Mesenchymal stem cell (in vitro differentiated cells and primary cell): ENCODE results near the gene SDK2.

ENCODE experiments used
- DNase-seq: peaks from one replicate; pipeline ENCODE4 v3.0.0-alpha.2; 2013
- H2AFZ ChIP-seq: one replicate; pipeline ENCODE4 v1.6.1; 2013; ENCODE audit warnings: low read depth, mild to moderate bottlenecking, control low read depth, inconsistent platforms, low read length, moderate library complexity
- H2AK5ac ChIP-seq: 2 replicates; pipeline ENCODE4 v1.6.1; 2013; ENCODE audit warnings: low read length, moderate library complexity, mild to moderate bottlenecking, inconsistent platforms; ENCODE audit not compliant: severe bottlenecking
- H2BK120ac ChIP-seq: one replicate; pipeline ENCODE4 v1.6.1; 2013; ENCODE audit warnings: low read depth, mild to moderate bottlenecking, inconsistent platforms, low read length, moderate library complexity
- H2BK12ac ChIP-seq, 2 experiments: one replicate each; pipeline ENCODE4 v1.6.1; 2013; ENCODE audit warnings: inconsistent platforms in 2 of 2, low read length in 2 of 2, mild to moderate bottlenecking in 2 of 2, moderate library complexity in 2 of 2, control low read depth in 1 of 2
- H2BK15ac ChIP-seq: one replicate; pipeline ENCODE4 v1.6.1; 2013; ENCODE audit warnings: mild to moderate bottlenecking, low read depth, inconsistent platforms; ENCODE audit not compliant: poor library complexity, severe bottlenecking
- H2BK5ac ChIP-seq: 2 replicates; pipeline ENCODE4 v1.6.1; 2013; ENCODE audit warnings: low read depth, mild to moderate bottlenecking, low read length, control low read depth, inconsistent platforms; ENCODE audit not compliant: poor library complexity, severe bottlenecking
- H3K14ac ChIP-seq, 2 experiments: one replicate each; pipeline ENCODE4 v1.6.1; 2013; ENCODE audit warnings: inconsistent platforms in 2 of 2, low read length in 2 of 2, control low read depth in 1 of 2, mild to moderate bottlenecking in 1 of 2, moderate library complexity in 1 of 2
- H3K18ac ChIP-seq, 2 experiments: one replicate each; pipeline ENCODE4 v1.6.1; 2013; ENCODE audit warnings: inconsistent platforms in 2 of 2, low read length in 2 of 2, control low read depth in 1 of 2, low read depth in 1 of 2, mild to moderate bottlenecking in 1 of 2
- H3K23ac ChIP-seq, 2 experiments: one replicate each; pipeline ENCODE4 v1.6.1; 2013; ENCODE audit warnings: inconsistent platforms in 2 of 2, low read length in 2 of 2, mild to moderate bottlenecking in 2 of 2, moderate library complexity in 2 of 2, control low read depth in 1 of 2
- H3K27ac ChIP-seq: 2 replicates; pipeline ENCODE4 v1.5.1; 2013; ENCODE audit warnings: mild to moderate bottlenecking, moderate library complexity, low read length, control low read depth, inconsistent platforms; ENCODE audit not compliant: poor library complexity, severe bottlenecking
- H3K27me3 ChIP-seq, 2 experiments: 2 replicates each; pipeline versions ENCODE4 v1.6.1 to v1.7.0; 2013; ENCODE audit warnings: low read length in 2 of 2, mild to moderate bottlenecking in 2 of 2, moderate library complexity in 2 of 2, control low read depth in 1 of 2, inconsistent platforms in 1 of 2; ENCODE audit not compliant: control insufficient read depth in 1 of 2, insufficient read depth in 1 of 2
- H3K36me3 ChIP-seq, 2 experiments: 2 replicates each; pipeline versions ENCODE4 v1.6.1 to v1.7.0; 2013; ENCODE audit warnings: low read length in 2 of 2, control low read depth in 1 of 2, inconsistent platforms in 1 of 2, low read depth in 1 of 2, mild to moderate bottlenecking in 1 of 2; ENCODE audit not compliant: insufficient read depth in 2 of 2, control insufficient read depth in 1 of 2
- H3K4ac ChIP-seq, 2 experiments: one replicate each; pipeline ENCODE4 v1.6.1; 2013; ENCODE audit warnings: inconsistent platforms in 2 of 2, low read length in 2 of 2, mild to moderate bottlenecking in 2 of 2, moderate library complexity in 2 of 2, control low read depth in 1 of 2, low read depth in 1 of 2
- H3K4me1 ChIP-seq: 2 replicates; pipeline ENCODE4 v1.6.1; 2013; ENCODE audit warnings: low read depth, low read length, control low read depth; ENCODE audit not compliant: control insufficient read depth, insufficient read depth
- H3K4me2 ChIP-seq: 2 replicates; pipeline ENCODE4 v1.6.1; 2013; ENCODE audit warnings: low read length, mild to moderate bottlenecking, inconsistent platforms; ENCODE audit not compliant: poor library complexity, severe bottlenecking
- H3K4me3 ChIP-seq, 2 experiments: 2 replicates each; pipeline versions ENCODE4 v1.5.1 to v1.7.0; 2013; ENCODE audit warnings: low read length in 2 of 2, mild to moderate bottlenecking in 2 of 2, control low read depth in 1 of 2, low read depth in 1 of 2; ENCODE audit not compliant: insufficient read depth in 1 of 2
- H3K79me1 ChIP-seq: replicated peaks from 2 replicates; pipeline ENCODE4 v1.6.1; 2013; ENCODE audit warnings: mild to moderate bottlenecking, control low read depth, low read length, inconsistent platforms; ENCODE audit not compliant: poor library complexity, severe bottlenecking
- H3K9ac ChIP-seq: 2 replicates; pipeline ENCODE4 v1.7.0; 2013; ENCODE audit warnings: mild to moderate bottlenecking, low read length, moderate library complexity
- H3K9me3 ChIP-seq: 2 replicates; pipeline ENCODE4 v1.7.0; 2013; ENCODE audit warnings: mild to moderate bottlenecking, low read length; ENCODE audit not compliant: control insufficient read depth
- H4K8ac ChIP-seq: one replicate; pipeline ENCODE4 v1.6.1; 2013; ENCODE audit warnings: inconsistent platforms, mild to moderate bottlenecking, low read length, moderate library complexity
- H4K91ac ChIP-seq: one replicate; pipeline ENCODE4 v1.6.1; 2013; ENCODE audit warnings: mild to moderate bottlenecking, low read length, inconsistent platforms
- WGBS: methylation state at CpG from one replicate; pipeline ENCODE4 v1.1.7; 2013; ENCODE audit warnings: mixed read lengths; 5-methylcytosine and 5-hydroxymethylcytosine counted together

SDK2 gene

GRCh38 chr17:73648543-73648820 lies 4.2 kb upstream of the SDK2 start:
- Histone ChIP-seq H3K14ac (no peak overlapping the region), H3K9me3 (peaks cover 5% of the 10 kb centered on the region), H2AK5ac (no peak overlapping the region), H3K27me3 (peaks cover 39 to 78% of the 10 kb centered on the region in 2 experiments), H3K27ac (no peak overlapping the region), H3K4me2 (no peak overlapping the region), H3K79me1 (no peaks in the 10 kb centered on the region), H3K4me3 (no peak overlapping the region), H3K23ac (no peak overlapping the region), H4K91ac (no peak overlapping the region), H3K4ac (no peak overlapping the region), H3K9ac (no peak overlapping the region), H2BK15ac (no peak overlapping the region), H2BK12ac (no peak overlapping the region), H3K18ac (no peak overlapping the region), H4K8ac (no peak overlapping the region), H2BK5ac (no peak overlapping the region), H2AFZ (no peak overlapping the region), H3K36me3 (no peaks in the 10 kb centered on the region), H3K4me1 (peaks cover 17% of the 10 kb centered on the region), H2BK120ac (no peak overlapping the region)
- 100% methylated on average over 3 of the region's 3 CpGs for WGBS
- no peak for DNase-seq

- Histone ChIP-seq H3K23ac (no peak overlapping the region), H3K9ac (no peak overlapping the region), H3K4me1 (peaks cover 23% of the 10 kb centered on the region), H2BK120ac (no peak overlapping the region), H3K4me3 (no peak overlapping the region), H3K4ac (no peak overlapping the region), H2AFZ (no peak overlapping the region), H3K18ac (no peak overlapping the region), H3K9me3 (no peaks in the 10 kb centered on the region), H4K8ac (no peak overlapping the region), H2BK5ac (no peak overlapping the region), H2BK12ac (no peak overlapping the region), H4K91ac (no peak overlapping the region), H2AK5ac (no peak overlapping the region), H3K27ac (no peak overlapping the region), H3K4me2 (no peak overlapping the region), H3K27me3 (peaks cover 43 to 81% of the 10 kb centered on the region in 2 experiments), H3K36me3 (no peaks in the 10 kb centered on the region), H2BK15ac (no peak overlapping the region), H3K79me1 (no peaks in the 10 kb centered on the region), H3K14ac (peak overlapping the region in 1 of 2 experiments; percentile 1)
- no peak for DNase-seq
- 87% methylated on average over 7 of the region's 12 CpGs for WGBS
Measured at GRCh38 chr17:73647772-73648542, 3.7 kb upstream of the SDK2 start.

GRCh38 chr17:73647301-73647695 lies 3.1 kb upstream of the SDK2 start:
- H4K91ac ChIP-seq, result no peak overlapping the region
- H3K27ac ChIP-seq, result no peak overlapping the region
- H2BK15ac ChIP-seq, result no peak overlapping the region
- no peak overlapping the region for H4K8ac ChIP-seq
- no peaks in the 10 kb centered on the region for H3K36me3 ChIP-seq
- no peak overlapping the region for H3K9ac ChIP-seq
- H3K27me3 ChIP-seq, result peaks cover 49 to 83% of the 10 kb centered on the region in 2 experiments
- 83% methylated on average over 12 of the region's 12 CpGs for WGBS
- no peak overlapping the region for H3K18ac ChIP-seq
- no peak overlapping the region for H2BK120ac ChIP-seq
- H2BK5ac ChIP-seq, result no peak overlapping the region
- H2BK12ac ChIP-seq, result no peak overlapping the region
- H3K79me1 ChIP-seq, result no peaks in the 10 kb centered on the region
- H2AK5ac ChIP-seq, result no peak overlapping the region
- H3K4me1 ChIP-seq, result peaks cover 26% of the 10 kb centered on the region
- H3K14ac ChIP-seq, result no peak overlapping the region
- H2AFZ ChIP-seq, result no peak overlapping the region
- no peak overlapping the region for H3K4me2 ChIP-seq
- H3K9me3 ChIP-seq, result no peaks in the 10 kb centered on the region
- H3K23ac ChIP-seq, result no peak overlapping the region
- no peak overlapping the region for H3K4me3 ChIP-seq
- DNase-seq, result no peak
- no peak overlapping the region for H3K4ac ChIP-seq

GRCh38 chr17:73646409-73647300 lies 2.4 kb upstream of the SDK2 start:
- H2AFZ ChIP-seq, result no peak overlapping the region
- DNase-seq, result peak; percentile 6
- WGBS, result 60% methylated on average over 19 of the region's 19 CpGs

More at GRCh38 chr17:73646409-73647300, 2.4 kb upstream of the SDK2 start:
- H3K4me3 ChIP-seq, result no peak overlapping the region
- H3K4me1 ChIP-seq, result peaks cover 26% of the 10 kb centered on the region
- H3K4ac ChIP-seq, result no peak overlapping the region
- no peak overlapping the region for H2BK15ac ChIP-seq
- H3K9me3 ChIP-seq, result no peaks in the 10 kb centered on the region
- no peak overlapping the region for H3K18ac ChIP-seq
- H3K23ac ChIP-seq, result no peak overlapping the region
- no peak overlapping the region for H2BK120ac ChIP-seq
- no peak overlapping the region for H2BK12ac ChIP-seq
- no peak overlapping the region for H2AK5ac ChIP-seq
- H3K14ac ChIP-seq, result no peak overlapping the region
- no peak overlapping the region for H3K27ac ChIP-seq
- H3K4me2 ChIP-seq, result no peak overlapping the region
- H3K36me3 ChIP-seq, result no peaks in the 10 kb centered on the region
- H3K9ac ChIP-seq, result no peak overlapping the region
- no peak overlapping the region for H4K8ac ChIP-seq
- H4K91ac ChIP-seq, result no peak overlapping the region
- H3K27me3 ChIP-seq, result peaks cover 56 to 89% of the 10 kb centered on the region in 2 experiments
- H3K79me1 ChIP-seq, result no peaks in the 10 kb centered on the region
- H2BK5ac ChIP-seq, result no peak overlapping the region
